Left colon (tissue), 2 donors: Measurements from ENCODE around the gene CDC42SE2. TPM values are rescaled to one million over a fixed set of nuclear protein-coding genes. Genes with fewer than 3 reads are reported as not detected.

Source experiments
- total RNA-seq, 2 donors: library from RNA; stranded (reverse); fragmentation: NEBNext Ultra II Directional; extraction: Animal tissue kit (Norgen Biotek cat#: 25700); gene quantifications; one replicate each; pipeline ENCODE4 v1.2.1, GENCODE V29; 2021
- donor health status: DM: no; HTN: no; CAD: no.
- donor health status: DM: yes; HTN: yes; CAD: no.

Gene CDC42SE2
- total RNA-seq, 2 donors from 2014 or later: 106 to 114 TPM

Other genes with a start within 250 kb of the CDC42SE2 start
- gene HINT1, start 98.8 kb upstream of the CDC42SE2 start, total RNA-seq: 100 to 1,000 TPM; 303 to 318 TPM
- 10 to 100 TPM; 10.8 to 12.3 TPM for gene LYRM7, start 93.1 kb upstream of the CDC42SE2 start, total RNA-seq